Caki2 (cell line): ENCODE data around the gene PI4KA. TPM values are rescaled to one million over a fixed set of nuclear protein-coding genes. Genes with fewer than 3 reads are reported as not detected.
A peak's percentile ranks its signal among the peaks of the same experiment; 100 is the strongest.

Source experiments
- DNase-seq: peaks from one replicate; pipeline ENCODE4 v3.0.0-alpha.2; 2015; ENCODE audit warnings: low read depth
- in situ Hi-C: cut with HindIII; loops from 2 replicates; pipeline ENCODE4 v1.10.0; 2016; ENCODE audit warnings: low sequenced_read_pairs, low pct_unique_long_range_greater_than_20kb, mixed read lengths
- total RNA-seq: library from RNA; depleted of rRNA; stranded (reverse); fragments of >200 nt; shearing (Covaris generic); gene quantifications from 2 replicates; pipeline ENCODE4 v1.2.3, GENCODE V29; 2014; ENCODE audit warnings: low replicate concordance

Gene PI4KA
- total RNA-seq, 1 experiment from 2014 or later, result 29.9 TPM

DNA sequence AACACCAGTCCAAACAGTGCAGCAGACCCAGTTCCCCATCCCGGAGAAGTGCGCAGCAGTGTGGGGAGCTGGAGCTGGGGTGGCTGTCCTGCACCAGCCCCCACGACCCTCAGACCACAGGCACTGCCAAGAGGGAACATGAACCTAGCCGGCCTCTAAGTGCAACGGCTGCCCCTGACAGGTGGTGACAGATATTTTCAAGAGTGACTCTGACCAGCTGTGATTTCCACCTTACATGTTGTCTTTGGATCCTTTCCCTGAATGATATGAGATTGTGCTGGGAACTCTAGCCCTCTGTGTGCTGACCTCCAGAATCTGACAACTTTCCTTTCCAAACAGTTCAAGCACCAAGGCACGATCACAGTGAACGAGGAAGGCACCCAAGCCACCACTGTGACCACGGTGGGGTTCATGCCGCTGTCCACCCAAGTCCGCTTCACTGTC lies 72.1 kb downstream of the PI4KA start:
- DNase-seq, result no peak
- in situ Hi-C loops, result no loop called here

- DNase-seq, result no peak
- in situ Hi-C loops, result no loop called here
Measured at GRCh38 chr22:20786048-20786447, 72.6 kb downstream of the PI4KA start.

GRCh38 chr22:20785415-20785814 lies 73.2 kb downstream of the PI4KA start:
- no peak for DNase-seq
- in situ Hi-C loops, result no loop called here

- in situ Hi-C loops, result no loop called here
- DNase-seq, result peak; percentile 27
Measured at GRCh38 chr22:20783844-20784723, 74.5 kb downstream of the PI4KA start.

DNA sequence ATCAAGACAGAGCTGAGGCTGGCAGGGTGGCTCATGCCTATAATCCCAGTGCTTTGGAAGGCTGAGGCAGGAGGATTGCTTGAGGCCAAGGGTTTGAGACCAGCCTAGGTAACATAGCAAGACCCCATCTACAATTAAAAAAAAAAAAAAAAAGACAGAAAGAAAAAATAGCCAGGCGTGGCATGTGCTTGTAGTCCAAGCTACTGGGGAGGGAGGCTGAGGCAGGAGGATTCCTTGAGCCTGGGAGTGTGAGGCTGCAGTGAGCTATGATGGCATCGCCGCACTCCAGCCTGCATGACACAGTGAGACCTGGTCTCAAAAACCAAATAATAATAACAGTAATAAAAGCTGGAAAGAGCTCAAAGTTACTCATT lies 75.3 kb downstream of the PI4KA start:
- DNase-seq, result no peak
- in situ Hi-C loops, result no loop called here

DNA sequence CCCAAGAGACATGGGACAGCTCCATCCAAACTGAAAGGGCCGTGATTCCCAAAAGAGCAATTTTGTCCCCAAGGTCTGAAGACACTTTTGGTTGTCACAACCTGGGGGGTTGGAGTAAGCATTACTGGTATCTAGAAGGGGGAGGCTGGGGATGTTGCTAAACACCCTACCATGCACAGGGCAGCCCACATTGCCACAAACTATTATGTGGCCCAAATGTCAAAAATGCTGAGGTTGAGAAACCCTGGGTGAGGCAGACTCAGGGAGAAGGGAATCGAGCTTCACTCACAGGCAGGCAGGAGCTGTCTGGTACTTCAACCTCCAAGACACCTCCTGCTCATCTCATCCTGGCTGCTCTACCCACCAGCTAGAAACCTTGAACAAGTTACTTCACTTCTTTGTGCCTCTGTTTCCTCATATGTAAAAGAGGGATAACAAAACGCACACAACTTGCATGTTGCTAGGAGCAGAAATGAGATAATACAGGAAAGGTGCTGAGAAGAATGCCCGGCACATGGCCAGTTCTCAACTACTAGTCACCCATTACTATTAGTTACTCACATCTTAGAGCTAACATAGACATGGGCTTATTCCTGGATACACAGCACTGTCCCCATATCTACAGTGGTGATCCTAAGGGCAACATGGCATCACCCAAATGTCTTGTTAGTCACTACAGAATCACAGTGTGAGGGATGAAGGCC lies 75.9 kb downstream of the PI4KA start:
- in situ Hi-C loops, result no loop called here
- DNase-seq, result no peak

- DNase-seq, result no peak
- in situ Hi-C loops, result no loop called here
Measured at GRCh38 chr22:20782083-20782482, 76.5 kb downstream of the PI4KA start.

DNA sequence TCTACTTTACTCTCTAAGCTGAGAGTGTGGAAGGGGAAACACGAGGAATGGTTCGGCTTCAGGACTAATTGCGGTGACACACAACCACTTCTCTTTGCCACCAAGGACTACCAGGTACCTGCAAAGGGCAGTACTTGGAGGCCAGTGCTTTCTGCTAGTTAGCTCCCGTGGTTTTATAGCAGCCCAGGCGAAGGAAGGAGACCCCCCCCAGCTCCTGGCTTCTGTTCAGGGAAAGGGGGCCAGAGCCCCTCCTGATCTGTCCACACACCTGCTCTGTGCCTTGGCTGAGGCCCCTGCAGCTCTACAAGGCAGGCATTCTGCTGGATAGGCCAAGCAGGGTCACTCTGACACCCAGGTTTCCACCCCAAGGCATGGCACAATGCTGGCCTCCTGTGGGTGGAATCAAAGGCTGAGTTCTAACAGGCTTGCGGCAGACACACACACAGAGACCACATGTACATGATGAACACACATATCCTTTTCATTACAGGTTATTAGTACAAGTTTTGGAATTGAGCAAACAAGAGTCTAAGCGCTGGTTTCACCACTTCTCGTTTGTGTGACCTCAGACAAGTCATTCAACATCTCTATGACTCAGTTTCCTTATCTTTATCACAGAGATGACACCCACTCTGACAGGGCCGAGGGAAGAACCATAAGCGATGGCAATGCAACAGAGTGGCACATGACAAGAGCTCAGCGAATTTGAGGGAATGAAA lies 77.2 kb downstream of the PI4KA start:
- no peak for DNase-seq
- in situ Hi-C loops, result no loop called here

- no peak for DNase-seq
- in situ Hi-C loops, result no loop called here
Measured at GRCh38 chr22:20779818-20780158, 78.8 kb downstream of the PI4KA start.

GRCh38 chr22:20779014-20779817 lies 79.4 kb downstream of the PI4KA start:
- no peak for DNase-seq

GRCh38 chr22:20777420-20778177 lies 81.0 kb downstream of the PI4KA start:
- in situ Hi-C loops, result no loop called here
- DNase-seq, result peak; percentile 80

More at GRCh38 chr22:20779014-20779817, 79.4 kb downstream of the PI4KA start:
- in situ Hi-C loops, result no loop called here

- no peak for DNase-seq
- in situ Hi-C loops, result no loop called here
Measured at GRCh38 chr22:20776624-20777405, 81.8 kb downstream of the PI4KA start.

GRCh38 chr22:20775342-20775895 lies 83.2 kb downstream of the PI4KA start:
- in situ Hi-C loops, result no loop called here
- no peak for DNase-seq

- in situ Hi-C loops, result no loop called here
- no peak for DNase-seq
Measured at GRCh38 chr22:20774882-20775281, 83.7 kb downstream of the PI4KA start.

- in situ Hi-C loops, result no loop called here
- DNase-seq, result no peak
Measured at GRCh38 chr22:20773793-20774212, 84.8 kb downstream of the PI4KA start, which contains the start of gene SERPIND1. SERPIND1 (plus strand) TSS chr22:20774113; CDS start chr22:20779313, 5,200 bp downstream.

GRCh38 chr22:20771918-20772625 lies 86.5 kb downstream of the PI4KA start:
- in situ Hi-C loops, result no loop called here
- no peak for DNase-seq
